ENCODE data around the gene ODF2.

ODF2 gene

DNA sequence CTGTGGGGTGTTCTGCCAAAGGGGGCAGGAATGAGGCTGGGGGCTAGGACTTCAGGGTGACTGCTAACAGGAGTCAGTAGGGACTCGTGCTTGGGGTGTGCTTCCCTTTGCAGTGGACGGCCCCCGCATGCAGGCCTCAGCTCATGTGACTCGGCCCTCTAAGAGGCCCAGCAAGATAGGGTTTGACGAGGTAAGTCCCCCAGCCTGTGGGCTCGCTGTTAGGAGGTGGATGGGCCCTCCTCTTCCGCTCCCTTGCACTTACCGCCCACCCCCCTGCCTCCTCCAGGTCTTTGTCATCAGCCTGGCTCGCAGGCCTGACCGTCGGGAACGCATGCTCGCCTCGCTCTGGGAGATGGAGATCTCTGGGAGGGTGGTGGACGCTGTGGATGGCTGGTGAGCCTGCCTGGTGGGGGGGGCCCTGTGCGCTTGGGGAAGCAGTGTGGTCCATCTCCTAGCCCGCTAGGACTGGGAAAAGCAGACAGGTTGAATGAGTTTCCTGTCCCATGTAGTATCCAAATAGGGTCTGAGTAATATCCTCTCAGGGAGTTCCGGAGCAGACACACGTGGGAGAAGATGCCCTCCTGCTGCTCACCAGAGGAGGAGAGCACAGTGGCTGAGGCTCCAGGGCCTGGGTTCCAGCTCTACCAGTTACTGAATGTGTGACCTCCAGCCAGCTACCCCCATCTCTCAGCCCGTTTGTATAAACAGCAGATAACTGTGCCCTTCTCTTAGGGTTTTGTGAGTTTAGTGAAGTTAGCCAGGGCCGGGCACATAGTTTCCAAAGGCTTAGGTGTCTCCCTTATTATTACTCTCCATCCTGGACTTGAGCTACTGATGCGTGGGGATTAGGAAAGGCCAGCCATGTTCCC is 26.9 kb upstream of the ODF2 start:
- ATAC-seq = no peak
- TF ChIP-seq ZNF565 (CRISPR knock-in tag; conservative IDR thresholded peaks at IDR 0.05; ENCODE audit: low read depth) (no peak), ZFP30 (CRISPR knock-in tag; IDR thresholded peaks at IDR 0.05) (no peak), GLIS3 (CRISPR knock-in tag; IDR thresholded peaks at IDR 0.05) (no peak), RARB (CRISPR knock-in tag; IDR thresholded peaks at IDR 0.05) (no peak), ISL1 (CRISPR knock-in tag; IDR thresholded peaks at IDR 0.05) (no peak), OSR1 (CRISPR knock-in tag; IDR thresholded peaks at IDR 0.05) (no peak), ZFP3 (CRISPR knock-in tag; IDR thresholded peaks at IDR 0.05) (no peak), CSRNP3 (CRISPR knock-in tag; IDR thresholded peaks at IDR 0.05) (no peak), BACH2 (CRISPR knock-in tag; IDR thresholded peaks at IDR 0.05; ENCODE audit: borderline replicate concordance) (no peak), ESRRG (CRISPR knock-in tag; IDR thresholded peaks at IDR 0.05) (no peak), PPARA (CRISPR knock-in tag; IDR thresholded peaks at IDR 0.05; ENCODE audit: borderline replicate concordance) (no peak), SNAI2 (CRISPR knock-in tag; IDR thresholded peaks at IDR 0.05) (no peak), ZC3H10 (CRISPR knock-in tag; IDR thresholded peaks at IDR 0.05) (no peak), ZNF70 (CRISPR knock-in tag; IDR thresholded peaks at IDR 0.05) (no peak), POU6F1 (CRISPR knock-in tag; IDR thresholded peaks at IDR 0.05; ENCODE audit: borderline replicate concordance, low read depth) (no peak), ZNF8 (CRISPR knock-in tag; IDR thresholded peaks at IDR 0.05) (no peak), CSDC2 (CRISPR knock-in tag; IDR thresholded peaks at IDR 0.05) (no peak)
- TF ChIP-seq, protein P1, sequence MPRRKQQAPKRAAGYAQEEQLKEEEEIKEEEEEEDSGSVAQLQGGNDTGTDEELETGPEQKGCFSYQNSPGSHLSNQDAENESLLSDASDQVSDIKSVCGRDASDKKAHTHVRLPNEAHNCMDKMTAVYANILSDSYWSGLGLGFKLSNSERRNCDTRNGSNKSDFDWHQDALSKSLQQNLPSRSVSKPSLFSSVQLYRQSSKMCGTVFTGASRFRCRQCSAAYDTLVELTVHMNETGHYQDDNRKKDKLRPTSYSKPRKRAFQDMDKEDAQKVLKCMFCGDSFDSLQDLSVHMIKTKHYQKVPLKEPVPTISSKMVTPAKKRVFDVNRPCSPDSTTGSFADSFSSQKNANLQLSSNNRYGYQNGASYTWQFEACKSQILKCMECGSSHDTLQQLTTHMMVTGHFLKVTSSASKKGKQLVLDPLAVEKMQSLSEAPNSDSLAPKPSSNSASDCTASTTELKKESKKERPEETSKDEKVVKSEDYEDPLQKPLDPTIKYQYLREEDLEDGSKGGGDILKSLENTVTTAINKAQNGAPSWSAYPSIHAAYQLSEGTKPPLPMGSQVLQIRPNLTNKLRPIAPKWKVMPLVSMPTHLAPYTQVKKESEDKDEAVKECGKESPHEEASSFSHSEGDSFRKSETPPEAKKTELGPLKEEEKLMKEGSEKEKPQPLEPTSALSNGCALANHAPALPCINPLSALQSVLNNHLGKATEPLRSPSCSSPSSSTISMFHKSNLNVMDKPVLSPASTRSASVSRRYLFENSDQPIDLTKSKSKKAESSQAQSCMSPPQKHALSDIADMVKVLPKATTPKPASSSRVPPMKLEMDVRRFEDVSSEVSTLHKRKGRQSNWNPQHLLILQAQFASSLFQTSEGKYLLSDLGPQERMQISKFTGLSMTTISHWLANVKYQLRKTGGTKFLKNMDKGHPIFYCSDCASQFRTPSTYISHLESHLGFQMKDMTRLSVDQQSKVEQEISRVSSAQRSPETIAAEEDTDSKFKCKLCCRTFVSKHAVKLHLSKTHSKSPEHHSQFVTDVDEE (CRISPR knock-in tag; IDR thresholded peaks at IDR 0.05) = no peak
- TF ChIP-seq, protein P2, sequence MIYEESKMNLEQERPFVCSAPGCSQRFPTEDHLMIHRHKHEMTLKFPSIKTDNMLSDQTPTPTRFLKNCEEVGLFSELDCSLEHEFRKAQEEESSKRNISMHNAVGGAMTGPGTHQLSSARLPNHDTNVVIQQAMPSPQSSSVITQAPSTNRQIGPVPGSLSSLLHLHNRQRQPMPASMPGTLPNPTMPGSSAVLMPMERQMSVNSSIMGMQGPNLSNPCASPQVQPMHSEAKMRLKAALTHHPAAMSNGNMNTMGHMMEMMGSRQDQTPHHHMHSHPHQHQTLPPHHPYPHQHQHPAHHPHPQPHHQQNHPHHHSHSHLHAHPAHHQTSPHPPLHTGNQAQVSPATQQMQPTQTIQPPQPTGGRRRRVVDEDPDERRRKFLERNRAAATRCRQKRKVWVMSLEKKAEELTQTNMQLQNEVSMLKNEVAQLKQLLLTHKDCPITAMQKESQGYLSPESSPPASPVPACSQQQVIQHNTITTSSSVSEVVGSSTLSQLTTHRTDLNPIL (CRISPR knock-in tag; IDR thresholded peaks at IDR 0.05; ENCODE audit: low read depth) = no peak

DNA sequence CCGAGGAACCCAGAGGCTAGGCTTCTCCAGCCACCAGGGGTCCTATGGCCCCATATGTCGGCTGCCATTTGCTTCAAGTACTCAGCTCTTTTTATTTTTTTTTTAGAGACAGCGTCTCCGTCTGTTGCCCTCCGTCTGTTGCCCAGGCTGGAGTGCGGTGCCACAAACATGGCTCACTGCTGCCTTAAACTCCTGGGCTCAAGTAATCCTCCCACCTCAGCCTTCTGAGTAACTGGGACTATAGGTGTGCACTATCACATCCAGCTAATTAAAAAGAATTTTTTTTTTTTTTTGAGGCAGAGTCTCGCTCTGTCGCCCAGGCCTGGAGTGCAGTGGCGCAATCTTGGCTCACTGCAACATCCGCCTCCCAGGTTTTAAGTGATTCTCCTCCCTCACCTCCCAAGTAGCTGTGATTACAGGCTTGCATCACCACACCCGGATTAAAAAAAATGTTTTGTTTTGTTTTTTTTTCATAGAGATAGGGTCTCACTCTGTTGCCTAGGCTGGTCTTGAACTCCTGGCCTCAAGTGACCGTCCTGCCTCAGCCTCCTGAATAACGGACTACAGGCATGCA is 26.2 kb upstream of the ODF2 start:
- no peak for ATAC-seq
- TF ChIP-seq PPARA (CRISPR knock-in tag; IDR thresholded peaks at IDR 0.05; ENCODE audit: borderline replicate concordance) = no peak
- TF ChIP-seq, protein P3, sequence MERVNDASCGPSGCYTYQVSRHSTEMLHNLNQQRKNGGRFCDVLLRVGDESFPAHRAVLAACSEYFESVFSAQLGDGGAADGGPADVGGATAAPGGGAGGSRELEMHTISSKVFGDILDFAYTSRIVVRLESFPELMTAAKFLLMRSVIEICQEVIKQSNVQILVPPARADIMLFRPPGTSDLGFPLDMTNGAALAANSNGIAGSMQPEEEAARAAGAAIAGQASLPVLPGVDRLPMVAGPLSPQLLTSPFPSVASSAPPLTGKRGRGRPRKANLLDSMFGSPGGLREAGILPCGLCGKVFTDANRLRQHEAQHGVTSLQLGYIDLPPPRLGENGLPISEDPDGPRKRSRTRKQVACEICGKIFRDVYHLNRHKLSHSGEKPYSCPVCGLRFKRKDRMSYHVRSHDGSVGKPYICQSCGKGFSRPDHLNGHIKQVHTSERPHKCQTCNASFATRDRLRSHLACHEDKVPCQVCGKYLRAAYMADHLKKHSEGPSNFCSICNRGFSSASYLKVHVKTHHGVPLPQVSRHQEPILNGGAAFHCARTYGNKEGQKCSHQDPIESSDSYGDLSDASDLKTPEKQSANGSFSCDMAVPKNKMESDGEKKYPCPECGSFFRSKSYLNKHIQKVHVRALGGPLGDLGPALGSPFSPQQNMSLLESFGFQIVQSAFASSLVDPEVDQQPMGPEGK (CRISPR knock-in tag; IDR thresholded peaks at IDR 0.05; ENCODE audit: borderline replicate concordance) = no peak
- TF ChIP-seq ZNF565 (CRISPR knock-in tag; conservative IDR thresholded peaks at IDR 0.05; ENCODE audit: low read depth) = no peak
- no peak for TF ChIP-seq ZNF8 (CRISPR knock-in tag; IDR thresholded peaks at IDR 0.05)
- TF ChIP-seq BACH2 (CRISPR knock-in tag; IDR thresholded peaks at IDR 0.05; ENCODE audit: borderline replicate concordance) = no peak
- TF ChIP-seq SNAI2 (CRISPR knock-in tag; IDR thresholded peaks at IDR 0.05) = no peak
- TF ChIP-seq TCF4 (CRISPR knock-in tag; IDR thresholded peaks at IDR 0.05; ENCODE audit: borderline replicate concordance) = no peak
- TF ChIP-seq ZC3H10 (CRISPR knock-in tag; IDR thresholded peaks at IDR 0.05) = no peak
- no peak for TF ChIP-seq CSRNP3 (CRISPR knock-in tag; IDR thresholded peaks at IDR 0.05)
- no peak for TF ChIP-seq RARB (CRISPR knock-in tag; IDR thresholded peaks at IDR 0.05)
- TF ChIP-seq GLIS3 (CRISPR knock-in tag; IDR thresholded peaks at IDR 0.05) = no peak
- TF ChIP-seq CSDC2 (CRISPR knock-in tag; IDR thresholded peaks at IDR 0.05) = no peak
- TF ChIP-seq ZFP3 (CRISPR knock-in tag; IDR thresholded peaks at IDR 0.05) = no peak
- no peak for TF ChIP-seq ESRRG (CRISPR knock-in tag; IDR thresholded peaks at IDR 0.05)
- TF ChIP-seq, protein P2 (CRISPR knock-in tag; IDR thresholded peaks at IDR 0.05; ENCODE audit: low read depth) = no peak
